ENCODE data around the gene SSC4D.

SSC4D gene

GRCh38 chr7:76359111-76359977 lies 50.2 kb downstream of the SSC4D start:
- TF ChIP-seq CTCF (IDR thresholded peaks at IDR 0.05; ENCODE audit: control insufficient read depth, insufficient read depth, low read depth, low read length, missing control alignments): peak; percentile 83
- DNase-seq (ENCODE audit: low read depth): peak; percentile 95
- H3K4me3 ChIP-seq (ENCODE audit: control insufficient read depth, low read depth, low read length): peak overlapping the region; percentile 94

GRCh38 chr7:76358481-76359110 lies 50.9 kb downstream of the SSC4D start, which contains the start of gene YWHAG:
TSS of gene YWHAG (minus strand) at chr7:76358991. CDS start at chr7:76358808, 183 bp downstream.
- no peak for TF ChIP-seq CTCF (IDR thresholded peaks at IDR 0.05; ENCODE audit: control insufficient read depth, insufficient read depth, low read depth, low read length, missing control alignments)
- H3K4me3 ChIP-seq (ENCODE audit: control insufficient read depth, low read depth, low read length): peak within 1 kb of the TSS; percentile 94
- DNase-seq (ENCODE audit: low read depth): no peak

- TF ChIP-seq CTCF (IDR thresholded peaks at IDR 0.05; ENCODE audit: control insufficient read depth, insufficient read depth, low read depth, low read length, missing control alignments): no peak
- no peak for DNase-seq (ENCODE audit: low read depth)
These were observed 51.5 kb downstream of the SSC4D start for GRCh38 chr7:76358011-76358480.

GRCh38 chr7:76357475-76358010 lies 52.0 kb downstream of the SSC4D start:
- H3K4me3 ChIP-seq (ENCODE audit: control insufficient read depth, low read depth, low read length): peak overlapping the region; percentile 94
- DNase-seq (ENCODE audit: low read depth): no peak
- TF ChIP-seq CTCF (IDR thresholded peaks at IDR 0.05; ENCODE audit: control insufficient read depth, insufficient read depth, low read depth, low read length, missing control alignments): no peak

More at GRCh38 chr7:76358011-76358480, 51.5 kb downstream of the SSC4D start:
- peak overlapping the region; percentile 94 for H3K4me3 ChIP-seq (ENCODE audit: control insufficient read depth, low read depth, low read length)

GRCh38 chr7:76356823-76357222 lies 52.7 kb downstream of the SSC4D start:
- H3K4me3 ChIP-seq (ENCODE audit: control insufficient read depth, low read depth, low read length): peak overlapping the region; percentile 94
- no peak for DNase-seq (ENCODE audit: low read depth)
- no peak for TF ChIP-seq CTCF (IDR thresholded peaks at IDR 0.05; ENCODE audit: control insufficient read depth, insufficient read depth, low read depth, low read length, missing control alignments)

GRCh38 chr7:76356115-76356514 lies 53.4 kb downstream of the SSC4D start:
- TF ChIP-seq CTCF (IDR thresholded peaks at IDR 0.05; ENCODE audit: control insufficient read depth, insufficient read depth, low read depth, low read length, missing control alignments): no peak
- no peak overlapping the region for H3K4me3 ChIP-seq (ENCODE audit: control insufficient read depth, low read depth, low read length)
- no peak for DNase-seq (ENCODE audit: low read depth)

All from AG09309 (cell line).